Measurements from ENCODE around the gene YDJC. TPM values are rescaled to one million over a fixed set of nuclear protein-coding genes. Genes with fewer than 3 reads are reported as not detected.

YDJC gene
- total and polyA plus RNA-seq, 9 of the 15 experiments (the other 6 are each of a cell fraction or from before 2014, with no cell fraction given), result 13.5 to 871 (median 164) TPM

GRCh38 chr22:21587803-21588611 lies 41.8 kb downstream of the YDJC start (continued):
- no peak for TF ChIP-seq ATF3 (IDR thresholded peaks at IDR 0.05)
- peak; percentile 55; the same call in 1 of the 2 replicates for TF ChIP-seq ATF3 (CRISPR knock-in tag; conservative IDR thresholded peaks at IDR 0.05)
- no peak for TF ChIP-seq KLF13 (tag; IDR thresholded peaks at IDR 0.05; ENCODE audit: borderline replicate concordance, low read depth)
- TF ChIP-seq ZNF140 (CRISPR knock-in tag; IDR thresholded peaks at IDR 0.05), result no peak
- TF ChIP-seq, protein P1, sequence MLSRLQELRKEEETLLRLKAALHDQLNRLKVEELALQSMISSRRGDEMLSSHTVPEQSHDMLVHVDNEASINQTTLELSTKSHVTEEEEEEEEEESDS (CRISPR knock-in tag; IDR thresholded peaks at IDR 0.05), result no peak
- TF ChIP-seq ZNF778 (CRISPR knock-in tag; IDR thresholded peaks at IDR 0.05), result no peak
- TF ChIP-seq, protein P2, sequence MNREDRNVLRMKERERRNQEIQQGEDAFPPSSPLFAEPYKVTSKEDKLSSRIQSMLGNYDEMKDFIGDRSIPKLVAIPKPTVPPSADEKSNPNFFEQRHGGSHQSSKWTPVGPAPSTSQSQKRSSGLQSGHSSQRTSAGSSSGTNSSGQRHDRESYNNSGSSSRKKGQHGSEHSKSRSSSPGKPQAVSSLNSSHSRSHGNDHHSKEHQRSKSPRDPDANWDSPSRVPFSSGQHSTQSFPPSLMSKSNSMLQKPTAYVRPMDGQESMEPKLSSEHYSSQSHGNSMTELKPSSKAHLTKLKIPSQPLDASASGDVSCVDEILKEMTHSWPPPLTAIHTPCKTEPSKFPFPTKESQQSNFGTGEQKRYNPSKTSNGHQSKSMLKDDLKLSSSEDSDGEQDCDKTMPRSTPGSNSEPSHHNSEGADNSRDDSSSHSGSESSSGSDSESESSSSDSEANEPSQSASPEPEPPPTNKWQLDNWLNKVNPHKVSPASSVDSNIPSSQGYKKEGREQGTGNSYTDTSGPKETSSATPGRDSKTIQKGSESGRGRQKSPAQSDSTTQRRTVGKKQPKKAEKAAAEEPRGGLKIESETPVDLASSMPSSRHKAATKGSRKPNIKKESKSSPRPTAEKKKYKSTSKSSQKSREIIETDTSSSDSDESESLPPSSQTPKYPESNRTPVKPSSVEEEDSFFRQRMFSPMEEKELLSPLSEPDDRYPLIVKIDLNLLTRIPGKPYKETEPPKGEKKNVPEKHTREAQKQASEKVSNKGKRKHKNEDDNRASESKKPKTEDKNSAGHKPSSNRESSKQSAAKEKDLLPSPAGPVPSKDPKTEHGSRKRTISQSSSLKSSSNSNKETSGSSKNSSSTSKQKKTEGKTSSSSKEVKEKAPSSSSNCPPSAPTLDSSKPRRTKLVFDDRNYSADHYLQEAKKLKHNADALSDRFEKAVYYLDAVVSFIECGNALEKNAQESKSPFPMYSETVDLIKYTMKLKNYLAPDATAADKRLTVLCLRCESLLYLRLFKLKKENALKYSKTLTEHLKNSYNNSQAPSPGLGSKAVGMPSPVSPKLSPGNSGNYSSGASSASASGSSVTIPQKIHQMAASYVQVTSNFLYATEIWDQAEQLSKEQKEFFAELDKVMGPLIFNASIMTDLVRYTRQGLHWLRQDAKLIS (CRISPR knock-in tag; IDR thresholded peaks at IDR 0.05), result no peak
- TF ChIP-seq, protein P3, sequence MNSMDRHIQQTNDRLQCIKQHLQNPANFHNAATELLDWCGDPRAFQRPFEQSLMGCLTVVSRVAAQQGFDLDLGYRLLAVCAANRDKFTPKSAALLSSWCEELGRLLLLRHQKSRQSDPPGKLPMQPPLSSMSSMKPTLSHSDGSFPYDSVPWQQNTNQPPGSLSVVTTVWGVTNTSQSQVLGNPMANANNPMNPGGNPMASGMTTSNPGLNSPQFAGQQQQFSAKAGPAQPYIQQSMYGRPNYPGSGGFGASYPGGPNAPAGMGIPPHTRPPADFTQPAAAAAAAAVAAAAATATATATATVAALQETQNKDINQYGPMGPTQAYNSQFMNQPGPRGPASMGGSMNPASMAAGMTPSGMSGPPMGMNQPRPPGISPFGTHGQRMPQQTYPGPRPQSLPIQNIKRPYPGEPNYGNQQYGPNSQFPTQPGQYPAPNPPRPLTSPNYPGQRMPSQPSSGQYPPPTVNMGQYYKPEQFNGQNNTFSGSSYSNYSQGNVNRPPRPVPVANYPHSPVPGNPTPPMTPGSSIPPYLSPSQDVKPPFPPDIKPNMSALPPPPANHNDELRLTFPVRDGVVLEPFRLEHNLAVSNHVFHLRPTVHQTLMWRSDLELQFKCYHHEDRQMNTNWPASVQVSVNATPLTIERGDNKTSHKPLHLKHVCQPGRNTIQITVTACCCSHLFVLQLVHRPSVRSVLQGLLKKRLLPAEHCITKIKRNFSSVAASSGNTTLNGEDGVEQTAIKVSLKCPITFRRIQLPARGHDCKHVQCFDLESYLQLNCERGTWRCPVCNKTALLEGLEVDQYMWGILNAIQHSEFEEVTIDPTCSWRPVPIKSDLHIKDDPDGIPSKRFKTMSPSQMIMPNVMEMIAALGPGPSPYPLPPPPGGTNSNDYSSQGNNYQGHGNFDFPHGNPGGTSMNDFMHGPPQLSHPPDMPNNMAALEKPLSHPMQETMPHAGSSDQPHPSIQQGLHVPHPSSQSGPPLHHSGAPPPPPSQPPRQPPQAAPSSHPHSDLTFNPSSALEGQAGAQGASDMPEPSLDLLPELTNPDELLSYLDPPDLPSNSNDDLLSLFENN (IDR thresholded peaks at IDR 0.05; ENCODE audit: low read depth in 2 of 2, low read length in 2 of 2), result 0 out of 4 replicates have a peak, but pooled peaks of 1 of the 2 experiments have one; percentile 36
- TF ChIP-seq ARID2 (IDR thresholded peaks at IDR 0.05), result no peak
- no peak for TF ChIP-seq ETS1 (conservative IDR thresholded peaks at IDR 0.05; ENCODE audit: control insufficient read depth, low read depth, low read length)
- no peak for TF ChIP-seq MYBL2 (IDR thresholded peaks at IDR 0.05; ENCODE audit: low read depth)
- TF ChIP-seq MYBL2 (CRISPR knock-in tag; IDR thresholded peaks at IDR 0.05; ENCODE audit: borderline replicate concordance), result no peak
- no peak for TF ChIP-seq ZNF830 (CRISPR knock-in tag; IDR thresholded peaks at IDR 0.05)
- TF ChIP-seq, protein P4, sequence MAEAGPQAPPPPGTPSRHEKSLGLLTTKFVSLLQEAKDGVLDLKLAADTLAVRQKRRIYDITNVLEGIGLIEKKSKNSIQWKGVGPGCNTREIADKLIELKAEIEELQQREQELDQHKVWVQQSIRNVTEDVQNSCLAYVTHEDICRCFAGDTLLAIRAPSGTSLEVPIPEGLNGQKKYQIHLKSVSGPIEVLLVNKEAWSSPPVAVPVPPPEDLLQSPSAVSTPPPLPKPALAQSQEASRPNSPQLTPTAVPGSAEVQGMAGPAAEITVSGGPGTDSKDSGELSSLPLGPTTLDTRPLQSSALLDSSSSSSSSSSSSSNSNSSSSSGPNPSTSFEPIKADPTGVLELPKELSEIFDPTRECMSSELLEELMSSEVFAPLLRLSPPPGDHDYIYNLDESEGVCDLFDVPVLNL (CRISPR knock-in tag; IDR thresholded peaks at IDR 0.05; ENCODE audit: low read depth), result no peak
- no peak for TF ChIP-seq PHB (CRISPR knock-in tag; IDR thresholded peaks at IDR 0.05)
- TF ChIP-seq NFATC3 (IDR thresholded peaks at IDR 0.05), result no peak

All from K562 (cell line).